HEK293T (cell line): ENCODE data around the gene ARRB1.

Experiments
- ELF4 ChIP-seq: fragments of 450-650 bp; IDR thresholded peaks from 2 replicates; pipeline ENCODE4 v1.6.1; 2017; ENCODE audit warnings: antibody characterized with exemption
- FOXK2 ChIP-seq: fragments of 450-650 bp; IDR thresholded peaks from 2 replicates; pipeline ENCODE4 v1.6.1; 2016; ENCODE audit warnings: mild to moderate bottlenecking
- NFRKB ChIP-seq: fragments of 450-650 bp; IDR thresholded peaks from 2 replicates; pipeline ENCODE4 v1.6.1; 2016; ENCODE audit warnings: mild to moderate bottlenecking, moderate library complexity

GRCh38 chr11:75326439-75326810 is 25.0 kb downstream of the ARRB1 start:
- TF ChIP-seq FOXK2 (no peak), ELF4 (no peak), NFRKB (no peak)
